A549 (cell line): Measurements from ENCODE around the gene TMEM120B. TPM values are rescaled to one million over a fixed set of nuclear protein-coding genes. Genes with fewer than 3 reads are reported as not detected.

ENCODE experiments used
- ATAC-seq, 2 experiments: fragments of 200-7000 bp in 1 of 2; fragments of >200 bp in 1 of 2; cut with Nextera tagmentation in 1 of 2; cut with Tn5 transposase in 1 of 2; 3 replicates each; pipeline versions ENCODE4 v1.8.0 to v1.9.1; 2018 to 2020; ENCODE audit warnings: mild to moderate bottlenecking in 1 of 2, moderate library complexity in 1 of 2
- CTCF ChIA-PET: fragments of 300-600 bp; sonication (Branson Sonifier 250); formaldehyde crosslinking; extraction: SDS; loops from one replicate; lab custom pipeline; 2021; ENCODE audit warnings: antibody characterized with exemption, inconsistent platforms; lab: Yijun Ruan, JAX
- POLR2A ChIA-PET: fragments of 350-600 bp; formaldehyde crosslinking; extraction: SDS; loops from one replicate; lab custom pipeline; 2021; ENCODE audit warnings: antibody characterized with exemption, inconsistent platforms; lab: Yijun Ruan, JAX
- DNase-seq, 2 experiments: peaks; one replicate each; pipeline versions ENCODE4 v3.0.0 to v3.0.0-alpha.2; 2011 to 2016; ENCODE audit warnings: low read depth in 1 of 2, low spot score in 1 of 2
- FAIRE-seq: peaks from 2 replicates; lab custom pipeline; 2011; peaks lifted over from hg19 to GRCh38; lab: Jason Lieb, UNC
- H3K27ac ChIP-seq, 2 experiments: fragments of >200 bp; sonication (Bioruptor Twin); formaldehyde crosslinking; 3 replicates each; pipeline ENCODE4 v1.5.1; 2016 to 2017
- H3K4me1 ChIP-seq: fragments of >200 bp; sonication (Bioruptor Twin); formaldehyde crosslinking; 3 replicates; pipeline ENCODE4 v1.6.1; 2016
- H3K4me2 ChIP-seq: fragments of >200 bp; sonication (Bioruptor Twin); formaldehyde crosslinking; 3 replicates; pipeline ENCODE4 v1.6.1; 2016
- H3K4me3 ChIP-seq: fragments of >200 bp; sonication (Bioruptor Twin); formaldehyde crosslinking; 3 replicates; pipeline ENCODE4 v1.5.1; 2016
- H3K9me3 ChIP-seq: fragments of >200 bp; sonication (Bioruptor Twin); formaldehyde crosslinking; 3 replicates; pipeline ENCODE4 v1.6.1; 2016
- CBX2 ChIP-seq: fragments of 200-600 bp; sonication (generic); IDR thresholded peaks from 2 replicates; pipeline ENCODE4 v1.6.1; 2016; ENCODE audit warnings: low read depth, mild to moderate bottlenecking, borderline replicate concordance
- CEBPB ChIP-seq, 2 experiments: fragments of >200 bp in 1 of 2; sonication (Bioruptor Twin) in 1 of 2; formaldehyde crosslinking in 1 of 2; IDR thresholded peaks; 2 replicates each; pipeline ENCODE4 v1.6.1; 2012 to 2016
- CHD2 ChIP-seq: fragments of 150-350 bp; IDR thresholded peaks from 2 replicates; pipeline ENCODE4 v1.6.1; 2014; ENCODE audit warnings: low read length; ENCODE audit not compliant: partially characterized antibody
- EHF ChIP-seq: fragments of 250-450 bp; sonication (Bioruptor Pico); IDR thresholded peaks from 2 replicates; pipeline ENCODE4 v1.5.0; 2020; ENCODE audit warnings: mild to moderate bottlenecking
- EP300 ChIP-seq, 2 experiments: fragments of >200 bp; sonication (Bioruptor Twin); formaldehyde crosslinking; IDR thresholded peaks; 2 replicates in 1 of 2; 3 replicates in 1 of 2; pipeline ENCODE4 v1.6.1; 2016 to 2017
- FOSB ChIP-seq: fragments of 250-450 bp; sonication (Bioruptor Pico); IDR thresholded peaks from 2 replicates; pipeline ENCODE4 v1.5.0; 2020; ENCODE audit warnings: mild to moderate bottlenecking, moderate library complexity
- FOSL2 ChIP-seq, 2 experiments: fragments of 450-650 bp in 1 of 2; fragments of >200 bp in 1 of 2; sonication (Bioruptor Twin) in 1 of 2; formaldehyde crosslinking; IDR thresholded peaks; 2 replicates each; pipeline versions ENCODE4 v1.5.0 to v1.6.1; 2016 to 2020; ENCODE audit warnings: mild to moderate bottlenecking in 1 of 2, moderate library complexity in 1 of 2
- GATA3 ChIP-seq: IDR thresholded peaks from 2 replicates; pipeline ENCODE4 v1.6.1; 2012; ENCODE audit warnings: borderline replicate concordance
- HES2 ChIP-seq: fragments of >200 bp; sonication (Bioruptor Twin); formaldehyde crosslinking; IDR thresholded peaks from 2 replicates; pipeline ENCODE4 v1.6.1; 2016
- HOXA7 ChIP-seq: fragments of 250-450 bp; sonication (Bioruptor Pico); IDR thresholded peaks from 2 replicates; pipeline ENCODE4 v1.5.0; 2020; ENCODE audit warnings: mild to moderate bottlenecking, moderate library complexity
- HOXB5 ChIP-seq: fragments of 250-450 bp; sonication (Bioruptor Pico); IDR thresholded peaks from 2 replicates; pipeline ENCODE4 v1.5.0; 2020; ENCODE audit warnings: mild to moderate bottlenecking, moderate library complexity
- MAFK ChIP-seq: fragments of 450-650 bp; IDR thresholded peaks from 2 replicates; pipeline ENCODE4 v1.6.1; 2014; ENCODE audit not compliant: partially characterized antibody
- MYC ChIP-seq: IDR thresholded peaks from 2 replicates; pipeline ENCODE4 v1.6.1; 2012; ENCODE audit warnings: mild to moderate bottlenecking, inconsistent platforms, low read length, improper control_type of control experiment, borderline replicate concordance
- NFE2L2 ChIP-seq: fragments of 150-350 bp; conservative IDR thresholded peaks from 2 replicates; pipeline ENCODE4 v1.6.1; 2014; ENCODE audit warnings: low read length
- NPAS2 ChIP-seq: fragments of 250-450 bp; sonication (Bioruptor Pico); IDR thresholded peaks from 2 replicates; pipeline ENCODE4 v1.8.0; 2022; ENCODE audit warnings: mild to moderate bottlenecking, moderate library complexity, borderline replicate concordance
- NR3C1 ChIP-seq: fragments of >200 bp; sonication (Bioruptor Twin); formaldehyde crosslinking; IDR thresholded peaks from 3 replicates; pipeline ENCODE4 v1.6.1; 2017
- RAD21 ChIP-seq, 2 experiments: fragments of >200 bp in 1 of 2; sonication (Bioruptor Twin) in 1 of 2; formaldehyde crosslinking in 1 of 2; IDR thresholded peaks in 1 of 2; conservative IDR thresholded peaks in 1 of 2; 2 replicates in 1 of 2; 3 replicates in 1 of 2; pipeline ENCODE4 v1.6.1; 2012 to 2018; ENCODE audit warnings: inconsistent platforms in 1 of 2
- RCOR1 ChIP-seq: fragments of 150-350 bp; IDR thresholded peaks from 2 replicates; pipeline ENCODE4 v1.6.1; 2014; ENCODE audit warnings: antibody characterized with exemption, low read length, low read depth
- REST ChIP-seq: fragments of 200-600 bp; sonication (generic); IDR thresholded peaks from 2 replicates; pipeline ENCODE4 v1.6.1; 2016; ENCODE audit warnings: antibody characterized with exemption, mild to moderate bottlenecking, moderate library complexity
- TFCP2L1 ChIP-seq: fragments of 250-450 bp; sonication (Bioruptor Pico); IDR thresholded peaks from 2 replicates; pipeline ENCODE4 v1.5.0; 2021; ENCODE audit warnings: mild to moderate bottlenecking
- ZFP36 ChIP-seq: fragments of 450-650 bp; IDR thresholded peaks from 2 replicates; pipeline ENCODE4 v1.6.1; 2014; ENCODE audit warnings: borderline replicate concordance; ENCODE audit not compliant: partially characterized antibody
- WGBS: methylation state at CpG from one replicate; pipeline ENCODE4 v1.1.6; 2017; ENCODE audit errors: missing lambda C conversion rate; 5-methylcytosine and 5-hydroxymethylcytosine counted together
- polyA plus RNA-seq, 4 experiments: library from polyadenylated mRNA; depleted of rRNA in 3 of 4; stranded (reverse); fragments of >200 nt; fragmentation: RNase III in 1 of 4; extraction: RNeasy Plus Mini Kit Qiagen cat#74134 plus additional on column Dnase treatment in 1 of 4; gene quantifications; 2 replicates in 3 of 4; 3 replicates in 1 of 4; pipeline ENCODE4 v1.2.3, GENCODE V29; 2011 to 2017

TMEM120B gene
- polyA plus RNA-seq, 2 of the 4 experiments (the other 2 are of a cell fraction), result 10.6 to 13.2 TPM

- CTCF ChIA-PET, result interaction anchor here (5.0 to 5.3 kb wide), 2 partner anchors 8 to 47 kb away, joined by 37 to 57 read pairs; partner anchors contain the start of gene ORAI1
- ATAC-seq, result peak; percentile 36 to 44; a peak in 4 of 6 replicates
- peak overlapping the region; percentile 41 to 73; a peak in 5 of 6 replicates for H3K27ac ChIP-seq
- TF ChIP-seq EHF (CRISPR knock-in tag) (no peak), MYC (no peak), FOSL2 (IDR thresholded peaks at IDR 0.05) (no peak), FOSL2 (CRISPR knock-in tag; IDR thresholded peaks at IDR 0.05) (no peak), CHD2 (no peak), HOXA7 (CRISPR knock-in tag) (no peak), CEBPB (IDR thresholded peaks at IDR 0.05) (no peak), NFE2L2 (no peak), TFCP2L1 (CRISPR knock-in tag) (no peak), RCOR1 (no peak), HOXB5 (CRISPR knock-in tag) (no peak), MAFK (no peak), REST (no peak), NR3C1 (no peak)
- peak overlapping the region; percentile 55 for H3K4me3 ChIP-seq
- no peak for DNase-seq
- peak overlapping the region; percentile 90 for H3K4me2 ChIP-seq
- WGBS, result 63% methylated on average over 12 of the region's 12 CpGs
- POLR2A ChIA-PET, result interaction anchor here (1.8 kb wide), 1 partner anchor 46 kb away, joined by 6 read pairs; no protein-coding TSS in a partner anchor
- H3K4me1 ChIP-seq, result peaks cover 12% of the 10 kb centered on the region
- no peaks in the 10 kb centered on the region for H3K9me3 ChIP-seq
- no peak for FAIRE-seq
Observed at GRCh38 chr12:121673013-121673511, 39.5 kb upstream of the TMEM120B start.

GRCh38 chr12:121676190-121676589 is 36.4 kb upstream of the TMEM120B start:
- Histone ChIP-seq H3K9me3 (no peaks in the 10 kb centered on the region), H3K4me2 (no peak overlapping the region), H3K4me3 (no peak overlapping the region), H3K4me1 (peaks cover 12% of the 10 kb centered on the region), H3K27ac (no peak overlapping the region)
- TF ChIP-seq CBX2 (no peak), NFE2L2 (no peak), FOSB (CRISPR knock-in tag) (no peak), ZFP36 (no peak), REST (no peak), RAD21 (conservative IDR thresholded peaks at IDR 0.05 in 1 of 2, IDR thresholded peaks at IDR 0.05 in 1 of 2) (no peak), GATA3 (no peak), EP300 (IDR thresholded peaks at IDR 0.05) (no peak), CHD2 (no peak), HES2 (no peak), NPAS2 (CRISPR knock-in tag) (no peak)
- FAIRE-seq (no peak), DNase-seq (no peak), ATAC-seq (no peak)
- 83% methylated on average over 5 of the region's 5 CpGs for WGBS
- ChIA-PET POLR2A (no interaction called here), CTCF (interaction anchor here (0.7 to 3.1 kb wide), 3 partner anchors 49 to 167 kb away, joined by 3 to 13 read pairs (median 3); no protein-coding TSS in a partner anchor)
